ENCODE results near the gene RPL13A.

RPL13A gene

DNA sequence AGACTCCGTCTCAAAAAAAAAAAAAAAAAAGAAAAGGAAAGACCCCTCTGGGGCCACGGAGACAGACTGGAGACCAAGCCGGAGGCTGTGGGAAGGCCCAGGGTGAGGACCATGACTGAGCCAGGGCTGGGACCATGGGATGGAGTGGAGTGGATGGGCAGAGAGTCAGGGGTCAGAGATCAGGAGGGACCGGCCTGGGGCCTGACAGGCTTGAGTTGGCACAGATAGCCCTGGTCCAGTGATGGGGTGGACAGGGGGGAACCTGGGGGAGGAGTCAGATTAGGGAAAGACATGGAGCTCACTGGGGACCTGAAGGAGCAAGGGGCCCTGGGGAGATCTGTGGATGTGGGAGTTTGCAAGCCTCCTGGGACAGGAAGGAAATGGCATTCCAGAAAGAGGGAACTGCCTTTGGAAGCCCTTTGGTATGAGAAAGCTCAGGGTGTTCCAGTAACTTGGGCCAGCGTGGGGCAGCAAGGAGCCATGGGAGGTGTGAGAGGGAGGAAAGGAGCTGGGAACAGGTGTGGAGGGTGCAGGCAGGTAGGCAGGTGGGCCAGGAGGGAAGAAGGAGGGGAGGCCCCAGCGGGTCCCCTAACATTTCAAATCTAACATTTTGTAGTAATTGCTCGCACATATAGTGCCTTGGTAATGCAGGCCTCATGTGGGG is 6.3 kb upstream of the RPL13A start:
- DNase-seq (ENCODE audit: low read depth, low spot score), result no peak

DNA sequence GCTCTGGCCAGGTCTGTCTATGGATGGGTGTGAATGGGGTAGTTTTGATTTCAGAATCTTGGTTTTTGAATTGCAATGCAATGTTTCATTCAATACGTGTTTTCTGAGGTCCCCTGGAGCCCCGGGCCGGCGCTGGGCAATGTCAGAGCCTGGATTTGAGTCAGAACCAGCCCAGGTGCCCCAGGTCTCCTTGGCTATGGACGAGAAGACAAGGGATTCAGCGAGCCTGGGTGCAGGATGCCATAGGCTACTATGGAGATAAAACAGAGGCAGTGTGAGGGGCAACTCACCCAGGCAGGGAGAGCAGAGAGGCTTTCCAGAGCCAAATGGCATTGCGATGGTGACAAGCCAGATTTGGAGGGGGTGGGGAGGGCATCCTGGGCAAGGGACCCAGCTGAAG is 1.2 kb upstream of the RPL13A start:
- no peak for DNase-seq (ENCODE audit: low read depth, low spot score)

DNA sequence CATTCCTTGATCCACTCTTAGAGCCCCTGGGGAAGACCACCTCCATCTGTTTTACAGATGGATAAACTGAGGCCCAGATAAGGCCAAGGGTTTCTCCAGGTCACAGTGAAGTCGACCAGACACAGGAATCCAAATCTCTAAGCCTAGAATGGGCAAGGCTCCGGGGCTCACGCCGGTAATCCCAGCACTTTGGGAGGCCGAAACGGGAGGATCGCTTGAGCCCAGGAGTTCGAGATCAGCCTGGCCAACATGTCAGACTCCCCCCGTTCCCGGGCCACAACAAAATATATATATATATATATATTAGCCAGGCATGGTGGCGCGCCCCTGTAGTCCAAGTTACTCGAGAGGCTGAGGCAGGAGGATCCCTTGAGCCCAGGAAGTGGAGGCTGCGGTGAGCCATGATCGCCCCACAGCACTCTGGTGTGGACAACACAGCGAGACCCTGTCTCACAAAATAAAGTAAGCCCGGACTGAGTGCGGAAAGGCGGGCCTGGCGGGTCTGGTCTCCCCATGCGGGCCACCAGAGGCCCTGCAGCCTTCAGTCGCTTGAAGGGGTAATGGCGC is 615 bp upstream of the RPL13A start:
- DNase-seq (ENCODE audit: low read depth, low spot score), result no peak

DNA sequence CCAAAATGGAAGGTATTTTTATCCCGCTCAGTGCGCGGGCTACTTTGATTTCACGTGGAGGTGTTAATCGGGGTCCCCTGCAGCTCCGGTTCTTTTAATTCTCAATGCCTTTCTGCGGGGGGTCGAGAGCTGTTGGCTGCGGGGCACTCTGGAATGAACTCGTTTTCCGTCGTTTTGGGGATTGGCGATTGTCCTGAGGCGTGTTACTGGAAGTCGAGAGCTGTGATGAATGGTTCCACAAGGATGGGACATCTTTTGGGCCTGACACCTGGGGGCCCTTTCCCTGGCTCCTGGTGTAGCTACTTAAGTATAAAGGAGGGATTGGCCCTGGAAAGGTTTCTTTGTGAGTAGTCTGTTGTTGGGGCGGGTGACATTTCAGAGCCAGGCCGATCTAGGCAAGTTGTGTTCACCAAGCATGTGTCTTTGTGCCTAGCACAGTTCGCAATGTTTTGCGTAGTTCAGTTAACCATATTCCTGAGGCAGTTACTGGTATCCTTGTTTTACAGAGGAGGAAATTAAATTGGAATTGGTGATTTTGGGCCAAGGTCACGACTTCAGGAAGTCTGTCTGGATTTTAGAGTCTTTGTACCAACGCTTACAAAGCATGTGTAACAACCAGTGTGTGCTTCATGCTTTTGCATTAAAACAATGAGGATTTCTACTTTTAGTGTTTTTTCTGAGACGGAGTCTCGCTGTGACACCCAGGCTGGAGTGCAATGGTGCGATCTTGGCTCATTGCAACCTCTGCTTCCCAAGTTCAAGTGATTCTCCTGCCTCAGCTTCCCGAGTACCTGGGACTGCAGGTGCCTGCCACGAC is 846 bp downstream of the RPL13A start:
- DNase-seq (ENCODE audit: low read depth, low spot score), result peak; percentile 65

DNA sequence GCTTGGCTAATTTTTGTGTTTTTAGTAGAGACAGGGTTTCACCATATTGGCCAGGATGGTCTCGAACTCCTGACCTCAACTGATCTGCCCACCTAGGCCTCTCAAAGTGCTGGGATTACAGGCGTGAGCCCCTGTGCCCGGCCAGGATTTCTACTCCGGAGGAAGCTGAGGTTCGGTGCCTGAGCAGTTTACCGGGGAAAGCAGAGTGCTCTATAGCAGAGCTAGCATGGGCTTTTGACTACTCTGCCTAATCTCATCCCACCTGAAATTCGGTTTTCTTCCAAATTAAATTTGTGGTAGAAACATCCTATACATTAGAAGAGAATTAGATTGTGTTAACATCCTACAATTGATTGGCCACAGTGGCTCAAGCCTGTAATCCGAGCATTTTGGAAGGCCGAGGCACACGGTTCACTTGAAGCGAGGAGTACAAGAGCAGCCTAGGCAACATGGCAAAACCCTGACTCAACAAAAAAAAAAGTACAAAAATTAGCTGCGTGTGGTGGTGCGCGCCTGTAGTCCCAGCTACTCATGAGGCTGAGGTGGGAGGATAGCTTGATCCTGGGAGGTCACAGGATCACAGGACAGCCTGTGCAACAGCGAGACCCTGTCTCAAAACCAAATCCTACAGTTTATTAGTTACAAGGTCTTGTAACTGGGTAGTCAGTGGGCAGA is 1.6 kb downstream of the RPL13A start:
- DNase-seq (ENCODE audit: low read depth, low spot score), result peak; percentile 45

DNA sequence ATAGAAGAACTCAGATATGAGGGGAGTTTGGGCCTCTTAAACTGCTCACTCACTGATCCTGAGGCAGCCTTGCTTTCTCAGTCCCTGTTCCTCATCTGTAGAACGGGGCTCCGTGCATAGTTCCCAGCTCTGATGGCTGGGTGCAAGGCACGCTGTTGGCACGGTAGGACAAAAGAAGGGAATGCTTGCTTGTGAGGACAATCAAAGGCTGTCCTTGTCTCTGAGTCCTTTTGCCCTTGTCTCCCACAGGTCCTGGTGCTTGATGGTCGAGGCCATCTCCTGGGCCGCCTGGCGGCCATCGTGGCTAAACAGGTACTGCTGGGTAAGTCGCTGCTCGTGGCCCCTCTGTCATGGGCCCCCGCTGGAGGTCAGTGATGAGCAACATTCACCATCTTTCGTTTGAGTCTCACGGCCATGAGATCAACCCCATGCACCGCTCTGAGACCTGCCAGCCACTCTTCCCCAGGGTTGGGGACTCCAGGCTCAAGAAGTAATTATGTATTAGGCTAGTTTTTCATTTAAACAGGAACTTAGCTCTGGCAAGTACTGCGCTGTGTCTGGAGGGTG is 2.3 kb downstream of the RPL13A start:
- peak; percentile 65 for DNase-seq (ENCODE audit: low read depth, low spot score)

DNA sequence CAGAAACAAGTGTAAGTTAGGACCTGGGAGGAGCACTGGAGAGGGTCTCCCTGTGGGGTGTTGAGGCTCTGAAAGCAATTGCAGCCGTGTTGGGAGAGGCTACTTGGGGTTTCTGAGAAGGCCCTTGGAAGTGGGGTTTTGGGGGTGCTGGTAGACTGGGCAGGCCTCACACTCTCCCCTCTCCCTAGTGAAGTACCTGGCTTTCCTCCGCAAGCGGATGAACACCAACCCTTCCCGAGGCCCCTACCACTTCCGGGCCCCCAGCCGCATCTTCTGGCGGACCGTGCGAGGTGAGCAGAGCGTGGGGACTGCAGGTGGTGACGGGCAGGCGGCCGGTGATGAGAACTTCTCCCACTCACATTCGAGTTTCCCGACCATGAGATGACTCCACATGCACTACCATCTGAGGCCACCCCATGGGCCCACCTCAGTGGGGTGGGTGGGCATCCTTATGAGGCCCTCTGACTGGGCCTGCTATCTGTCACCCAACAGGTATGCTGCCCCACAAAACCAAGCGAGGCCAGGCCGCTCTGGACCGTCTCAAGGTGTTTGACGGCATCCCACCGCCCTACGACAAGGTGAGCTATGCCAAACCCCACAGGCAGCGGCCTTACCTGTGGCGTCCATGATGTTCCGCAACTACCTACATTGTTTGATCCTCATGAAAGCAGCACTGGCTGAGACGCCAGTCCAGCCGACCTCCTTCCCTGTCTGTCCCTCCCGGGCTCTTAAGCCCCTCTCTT is 3.0 kb downstream of the RPL13A start:
- DNase-seq (ENCODE audit: low read depth, low spot score), result no peak

DNA sequence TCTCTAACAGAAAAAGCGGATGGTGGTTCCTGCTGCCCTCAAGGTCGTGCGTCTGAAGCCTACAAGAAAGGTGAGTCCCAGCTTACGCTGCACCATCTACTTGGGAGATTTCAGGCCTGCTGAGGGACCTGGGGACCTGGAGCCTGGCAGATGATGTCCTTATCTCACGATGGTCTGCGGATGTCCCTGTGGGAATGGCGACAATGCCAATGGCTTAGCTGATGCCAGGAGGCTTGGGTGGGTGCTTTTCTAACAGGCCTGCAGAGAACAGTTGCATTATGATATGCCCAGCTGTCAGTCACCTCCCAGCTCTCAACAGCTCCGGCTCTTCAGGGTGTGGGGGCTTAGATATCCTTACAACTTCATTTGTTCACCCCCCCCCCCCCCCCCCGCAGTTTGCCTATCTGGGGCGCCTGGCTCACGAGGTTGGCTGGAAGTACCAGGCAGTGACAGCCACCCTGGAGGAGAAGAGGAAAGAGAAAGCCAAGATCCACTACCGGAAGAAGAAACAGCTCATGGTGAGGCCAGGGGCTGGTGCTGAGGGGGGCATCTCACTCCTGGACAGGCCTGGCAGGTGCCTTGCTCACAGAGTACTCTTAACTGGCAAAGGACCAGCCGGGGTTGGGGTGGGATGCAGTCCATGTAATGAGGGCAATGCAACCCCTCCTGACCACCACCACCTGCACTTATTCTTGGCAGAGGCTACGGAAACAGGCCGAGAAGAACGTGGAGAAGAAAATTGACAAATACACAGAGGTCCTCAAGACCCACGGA is 3.8 kb downstream of the RPL13A start:
- no peak for DNase-seq (ENCODE audit: low read depth, low spot score)

DNA sequence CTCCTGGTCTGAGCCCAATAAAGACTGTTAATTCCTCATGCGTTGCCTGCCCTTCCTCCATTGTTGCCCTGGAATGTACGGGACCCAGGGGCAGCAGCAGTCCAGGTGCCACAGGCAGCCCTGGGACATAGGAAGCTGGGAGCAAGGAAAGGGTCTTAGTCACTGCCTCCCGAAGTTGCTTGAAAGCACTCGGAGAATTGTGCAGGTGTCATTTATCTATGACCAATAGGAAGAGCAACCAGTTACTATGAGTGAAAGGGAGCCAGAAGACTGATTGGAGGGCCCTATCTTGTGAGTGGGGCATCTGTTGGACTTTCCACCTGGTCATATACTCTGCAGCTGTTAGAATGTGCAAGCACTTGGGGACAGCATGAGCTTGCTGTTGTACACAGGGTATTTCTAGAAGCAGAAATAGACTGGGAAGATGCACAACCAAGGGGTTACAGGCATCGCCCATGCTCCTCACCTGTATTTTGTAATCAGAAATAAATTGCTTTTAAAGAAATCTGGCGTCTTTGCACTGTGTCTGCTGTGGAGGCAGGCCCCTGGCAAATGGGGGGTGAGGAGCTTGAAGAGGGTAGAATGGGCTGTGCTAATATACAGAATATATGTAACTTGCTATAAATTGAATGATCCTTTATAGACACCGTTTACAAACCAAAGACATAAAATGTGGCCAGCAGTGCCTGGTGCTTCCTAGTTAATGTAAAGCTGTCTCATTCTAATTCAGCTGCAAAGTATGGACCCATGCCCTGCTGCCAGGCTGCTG is 4.6 kb downstream of the RPL13A start:
- DNase-seq (ENCODE audit: low read depth, low spot score), result no peak

DNA sequence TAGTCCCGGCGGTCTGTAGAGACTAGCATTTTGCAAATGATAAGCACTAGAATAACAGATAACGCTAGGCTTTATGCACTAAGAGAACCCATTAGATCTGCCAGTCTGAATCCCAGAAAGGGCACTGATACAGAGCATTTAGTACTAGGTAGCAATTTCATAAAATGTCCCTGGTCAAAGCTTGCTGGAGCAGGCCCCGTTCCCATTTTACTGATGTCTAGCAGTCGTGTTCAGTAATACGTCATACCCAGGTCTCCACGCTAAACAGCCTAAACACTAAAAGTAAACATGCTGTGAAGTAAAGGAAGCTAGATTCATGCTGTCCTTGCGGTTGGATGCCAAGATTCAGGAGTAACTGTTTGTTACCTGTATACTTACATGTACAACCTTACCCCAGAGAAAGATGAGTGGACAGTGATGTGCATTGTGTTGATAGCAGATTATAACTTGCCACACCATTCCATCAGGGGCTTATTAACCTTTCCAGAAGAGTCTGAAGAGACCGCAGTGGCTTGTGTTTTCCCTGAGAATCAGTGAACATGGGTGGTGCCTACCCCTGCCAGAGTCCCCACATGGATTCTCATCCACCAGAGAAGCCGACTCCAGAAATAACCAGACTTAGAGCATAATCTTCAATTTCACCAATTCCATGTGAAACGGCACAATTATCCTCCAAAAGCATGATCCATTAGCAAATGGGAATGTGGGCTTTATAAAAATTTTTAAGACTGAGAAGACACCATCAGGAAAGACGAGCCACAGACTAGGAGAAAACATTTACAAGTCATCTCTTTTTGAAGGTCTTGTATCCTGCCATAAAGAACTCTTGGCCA is 5.4 kb downstream of the RPL13A start:
- DNase-seq (ENCODE audit: low read depth, low spot score), result peak; percentile 65

DNA sequence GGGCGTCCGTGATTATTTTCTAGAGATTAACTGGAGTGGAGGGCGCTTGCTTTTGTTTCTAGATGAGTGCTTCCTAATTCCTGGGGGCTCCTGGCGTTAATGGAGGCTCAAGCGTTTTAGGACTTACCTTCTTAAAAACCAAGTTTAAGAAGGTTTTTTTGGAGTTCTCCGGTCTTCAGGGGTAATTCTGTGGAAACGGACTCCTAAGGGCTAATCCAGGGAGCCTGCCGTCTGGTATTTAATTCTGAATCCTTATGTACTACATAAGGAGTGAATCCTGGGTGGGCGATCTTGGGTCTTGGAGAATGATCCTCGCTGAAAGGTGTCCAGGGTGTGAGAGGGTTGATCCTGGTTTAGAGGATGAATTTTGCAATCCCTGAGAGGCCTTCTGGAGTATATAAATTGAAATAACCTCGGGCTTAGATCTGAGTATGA is 9.2 kb downstream of the RPL13A start:
- no peak for DNase-seq (ENCODE audit: low read depth, low spot score)

DNA sequence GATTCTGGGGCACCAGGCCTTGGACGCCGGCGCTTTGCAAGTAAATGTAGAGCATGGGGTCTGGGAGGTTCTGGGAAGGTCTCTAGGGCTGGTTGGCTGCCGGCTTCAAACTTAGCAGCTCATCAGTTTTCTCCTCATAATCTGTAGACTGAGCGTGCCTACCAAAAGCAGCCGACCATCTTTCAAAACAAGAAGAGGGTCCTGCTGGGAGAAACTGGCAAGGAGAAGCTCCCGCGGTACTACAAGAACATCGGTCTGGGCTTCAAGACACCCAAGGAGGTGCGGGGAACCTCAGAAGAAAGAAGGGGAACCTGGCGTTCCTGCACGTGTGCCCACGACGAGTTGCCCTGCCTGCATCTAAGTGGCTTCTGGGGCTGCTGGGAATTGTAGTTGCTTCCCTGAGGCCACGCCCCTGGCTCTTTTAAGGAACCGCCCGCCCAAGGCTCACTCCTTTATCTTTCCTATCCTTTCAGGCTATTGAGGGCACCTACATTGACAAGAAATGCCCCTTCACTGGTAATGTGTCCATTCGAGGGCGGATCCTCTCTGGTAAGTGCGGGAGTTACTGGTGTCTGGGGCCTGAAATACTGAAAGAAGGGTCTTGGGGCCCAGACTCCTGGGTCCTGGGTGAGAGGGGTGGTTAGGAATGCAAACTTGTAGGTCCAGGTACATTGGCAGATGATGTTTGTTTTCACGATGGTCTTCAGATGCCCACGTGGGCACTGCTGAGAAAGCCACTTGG is 9.8 kb downstream of the RPL13A start:
- peak; percentile 73 for DNase-seq (ENCODE audit: low read depth, low spot score)

DNA sequence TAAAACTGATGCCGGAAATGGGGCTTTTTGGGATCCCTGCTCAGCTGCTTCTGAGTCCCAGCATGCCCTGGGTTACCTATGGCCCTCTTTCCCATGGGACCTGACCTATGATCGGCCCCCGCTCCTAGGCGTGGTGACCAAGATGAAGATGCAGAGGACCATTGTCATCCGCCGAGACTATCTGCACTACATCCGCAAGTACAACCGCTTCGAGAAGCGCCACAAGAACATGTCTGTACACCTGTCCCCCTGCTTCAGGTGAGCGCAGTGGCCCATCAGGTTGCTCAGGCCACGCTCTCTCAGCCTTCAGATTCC is 10.3 kb downstream of the RPL13A start:
- no peak for DNase-seq (ENCODE audit: low read depth, low spot score)

DNA sequence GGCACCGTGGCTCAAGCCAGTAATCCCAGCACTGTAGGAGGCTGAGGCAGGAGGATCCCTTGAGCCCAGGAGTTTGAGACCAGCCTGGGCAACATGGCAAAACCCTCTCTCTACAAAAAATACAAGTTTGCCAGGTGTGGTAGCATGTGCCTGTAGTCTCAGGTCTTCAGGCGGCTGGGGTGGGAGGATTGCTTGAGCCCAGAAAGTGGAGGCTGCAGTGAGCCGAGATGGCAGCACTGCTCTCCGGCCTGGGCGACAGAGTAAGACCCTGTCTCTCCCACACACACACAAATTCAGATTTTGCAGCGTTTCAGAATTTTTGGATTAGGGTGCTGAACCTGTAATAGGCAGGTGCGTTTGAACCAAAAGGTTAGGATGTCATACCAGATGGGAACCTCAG is 11.1 kb downstream of the RPL13A start:
- no peak for DNase-seq (ENCODE audit: low read depth, low spot score)

DNA sequence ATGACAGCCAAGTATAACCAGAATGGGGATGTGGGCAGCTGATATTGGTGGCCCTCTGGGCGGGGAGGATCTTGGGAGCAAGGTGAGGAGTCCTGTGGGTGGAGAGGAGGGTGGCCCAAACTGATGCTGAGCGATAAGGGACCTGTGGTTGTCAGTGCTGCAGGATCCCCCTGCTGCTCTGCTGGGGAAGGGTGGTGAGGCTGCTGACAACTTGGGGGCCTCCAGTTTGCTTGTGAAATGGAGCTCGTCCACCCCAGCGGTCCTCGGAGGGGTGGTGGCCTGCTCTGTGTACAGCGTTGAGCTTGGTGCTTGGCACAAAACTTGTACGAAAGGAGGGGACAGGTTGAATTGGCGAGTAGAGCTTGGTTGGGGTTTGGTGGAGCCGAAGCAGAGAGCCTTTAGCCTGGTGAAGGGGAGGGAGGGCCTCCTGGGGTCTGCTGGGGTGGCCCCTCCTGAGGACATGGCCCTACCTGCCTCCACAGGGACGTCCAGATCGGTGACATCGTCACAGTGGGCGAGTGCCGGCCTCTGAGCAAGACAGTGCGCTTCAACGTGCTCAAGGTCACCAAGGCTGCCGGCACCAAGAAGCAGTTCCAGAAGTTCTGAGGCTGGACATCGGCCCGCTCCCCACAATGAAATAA is 11.7 kb downstream of the RPL13A start:
- no peak for DNase-seq (ENCODE audit: low read depth, low spot score)

DNA sequence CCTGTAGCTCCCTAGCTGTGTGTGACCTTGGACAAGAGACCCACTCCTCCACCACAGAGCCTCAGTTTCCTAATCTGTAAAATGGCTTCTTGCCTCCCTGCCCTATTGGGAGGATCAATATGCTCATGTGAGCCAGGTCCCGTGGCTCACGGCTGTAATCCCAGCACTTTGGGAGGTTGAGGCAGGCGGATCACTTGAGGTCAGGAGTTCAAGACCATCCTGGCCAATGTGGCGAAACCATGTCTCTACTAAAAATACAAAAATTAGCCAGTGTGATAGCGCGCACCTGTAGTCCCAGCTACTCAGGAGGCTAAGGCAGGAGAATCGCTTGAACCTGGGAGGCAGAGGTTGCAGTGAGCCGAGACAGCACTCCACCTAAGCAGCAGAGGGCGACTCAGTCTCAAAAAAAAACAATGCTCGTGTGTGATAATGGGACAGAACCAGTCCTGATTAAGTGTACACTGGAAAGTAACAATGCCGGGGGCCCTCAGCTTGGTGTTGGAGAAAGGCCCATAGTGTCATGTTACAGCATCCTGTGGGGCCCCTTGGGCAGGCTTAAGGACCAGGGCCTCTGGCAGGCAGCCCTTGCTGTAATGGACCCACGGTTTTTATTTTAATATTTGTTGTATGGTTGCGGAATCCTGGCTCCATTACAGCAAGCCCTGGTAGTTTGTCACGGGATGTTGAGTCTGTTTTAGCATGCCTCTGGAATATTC is 15.6 kb downstream of the RPL13A start:
- peak; percentile 77 for DNase-seq (ENCODE audit: low read depth, low spot score)

DNA sequence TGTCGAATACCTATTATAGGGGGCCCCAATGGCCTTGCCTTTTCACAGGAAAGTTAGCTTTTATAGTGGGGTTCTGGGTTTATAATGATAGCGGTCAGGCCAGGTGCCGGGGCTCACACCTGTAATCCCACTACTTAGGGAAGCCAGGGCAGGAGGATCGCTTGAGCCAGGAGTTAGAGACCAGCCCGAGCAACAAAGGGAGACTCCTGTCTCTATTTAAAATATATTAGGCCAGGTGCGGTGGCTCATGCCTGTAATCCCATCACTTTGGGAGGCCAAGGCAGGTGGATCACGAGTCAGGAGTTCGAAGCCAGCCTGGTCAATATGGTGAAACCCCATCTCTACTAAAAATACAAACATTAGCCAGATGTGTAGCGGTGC is 16.2 kb downstream of the RPL13A start:
- no peak for DNase-seq (ENCODE audit: low read depth, low spot score)
